HG02852 (cell line): Measurements from ENCODE around the gene PDE4B.
"Not testable (repeated sequence)": the region's sequence is repeated elsewhere in the genome, so short reads cannot be mapped to it uniquely, and the experiment has no call there.

Experiments
- ATAC-seq: cut with Tn5 transposase; IDR thresholded peaks from one replicate; pipeline ENCODE4 v1.9.1; 2021; ENCODE audit warnings: mild to moderate bottlenecking, moderate library complexity; ENCODE audit not compliant: unreplicated experiment

The PDE4B gene

GRCh38 chr1:66300280-66300971 is 507.7 kb downstream of the PDE4B start:
- ATAC-seq = no peak

- peak; percentile 93 for ATAC-seq
These were observed 508.3 kb downstream of the PDE4B start for GRCh38 chr1:66300972-66301451.

- ATAC-seq = no peak
These were observed 509.6 kb downstream of the PDE4B start for GRCh38 chr1:66302184-66302742.

GRCh38 chr1:66302815-66303214 is 510.1 kb downstream of the PDE4B start:
- ATAC-seq = no peak

GRCh38 chr1:66303646-66304045 is 511.0 kb downstream of the PDE4B start:
- no peak for ATAC-seq

GRCh38 chr1:66304128-66304527 is 511.4 kb downstream of the PDE4B start:
- no peak for ATAC-seq

- peak; percentile 47 for ATAC-seq
These were observed 513.2 kb downstream of the PDE4B start for GRCh38 chr1:66305927-66306326.

GRCh38 chr1:66309006-66309741 is 516.5 kb downstream of the PDE4B start:
- no peak for ATAC-seq

GRCh38 chr1:66311092-66311491 is 518.4 kb downstream of the PDE4B start:
- no peak for ATAC-seq

- ATAC-seq = no peak
These were observed 518.9 kb downstream of the PDE4B start for GRCh38 chr1:66311628-66312027.

GRCh38 chr1:66312271-66312990 is 519.7 kb downstream of the PDE4B start:
- no peak for ATAC-seq

GRCh38 chr1:66313429-66313828 is 520.7 kb downstream of the PDE4B start:
- no peak for ATAC-seq

- ATAC-seq = no peak
These were observed 523.0 kb downstream of the PDE4B start for GRCh38 chr1:66315671-66316070.

- no peak for ATAC-seq
These were observed 524.0 kb downstream of the PDE4B start for GRCh38 chr1:66316464-66317247.

GRCh38 chr1:66317248-66317515 is 524.5 kb downstream of the PDE4B start:
- ATAC-seq = no peak

- ATAC-seq = no peak
These were observed 527.5 kb downstream of the PDE4B start for GRCh38 chr1:66320231-66320630.

GRCh38 chr1:66322462-66322861 is 529.8 kb downstream of the PDE4B start:
- ATAC-seq = not testable (repeated sequence)

GRCh38 chr1:66323958-66324625 is 531.4 kb downstream of the PDE4B start:
- ATAC-seq = no peak

- no peak for ATAC-seq
These were observed 533.1 kb downstream of the PDE4B start for GRCh38 chr1:66325594-66326380.
